ENCODE results near the gene LPCAT1. TPM values are rescaled to one million over a fixed set of nuclear protein-coding genes. Genes with fewer than 3 reads are reported as not detected.

Gene LPCAT1
- total and polyA plus RNA-seq, 3 donors from 2014 or later: 21.1 to 27.1 (median 23.9) TPM

- Histone ChIP-seq H3K36me3 (ENCODE audit: low read depth, missing control alignments) (no peaks in the 10 kb centered on the region), H3K27ac (no peak overlapping the region)
Observed at GRCh38 chr5:1481266-1481958, 42.3 kb downstream of the LPCAT1 start.

GRCh38 chr5:1480806-1481205 lies 43.0 kb downstream of the LPCAT1 start:
- DNase-seq: no peak
- H3K36me3 ChIP-seq (ENCODE audit: low read depth, missing control alignments): no peaks in the 10 kb centered on the region
- H3K27me3 ChIP-seq: no peaks in the 10 kb centered on the region
- H3K9me3 ChIP-seq: no peaks in the 10 kb centered on the region
- no peak overlapping the region for H3K4me3 ChIP-seq
- TF ChIP-seq CTCF (IDR thresholded peaks at IDR 0.05): no peak
- TF ChIP-seq POLR2A (IDR thresholded peaks at IDR 0.05): no peak
- intact Hi-C loops (cut with DNase I; ENCODE audit: low total_unique reads): no loop called here
- no peak overlapping the region for H3K27ac ChIP-seq
- 87 to 90% methylated on average over 8 to 12 of the region's 12 CpGs for WGBS, 2 donors
- no peaks in the 10 kb centered on the region for H3K4me1 ChIP-seq

More at GRCh38 chr5:1481266-1481958, 42.3 kb downstream of the LPCAT1 start:
- Histone ChIP-seq H3K9me3 (no peaks in the 10 kb centered on the region), H3K27me3 (no peaks in the 10 kb centered on the region), H3K4me3 (no peak overlapping the region), H3K4me1 (no peaks in the 10 kb centered on the region)
- WGBS, 2 donors: 88 to 92% methylated on average over 18 to 26 of the region's 26 CpGs
- TF ChIP-seq POLR2A (IDR thresholded peaks at IDR 0.05) (no peak), CTCF (IDR thresholded peaks at IDR 0.05) (no peak)
- DNase-seq: no peak
- intact Hi-C loops (cut with DNase I; ENCODE audit: low total_unique reads): no loop called here

- no peak overlapping the region for H3K4me3 ChIP-seq
- no peaks in the 10 kb centered on the region for H3K36me3 ChIP-seq (ENCODE audit: low read depth, missing control alignments)
- H3K9me3 ChIP-seq: no peaks in the 10 kb centered on the region
- no peak overlapping the region for H3K27ac ChIP-seq
- WGBS, 2 donors: 75 to 76% methylated on average over 12 to 14 of the region's 14 CpGs
- intact Hi-C loops (cut with DNase I; ENCODE audit: low total_unique reads): no loop called here
- TF ChIP-seq POLR2A (IDR thresholded peaks at IDR 0.05) (no peak), CTCF (IDR thresholded peaks at IDR 0.05) (no peak)
- H3K27me3 ChIP-seq: no peaks in the 10 kb centered on the region
- H3K4me1 ChIP-seq: no peaks in the 10 kb centered on the region
- no peak for DNase-seq
Observed at GRCh38 chr5:1480217-1480616, 43.5 kb downstream of the LPCAT1 start.

- H3K27me3 ChIP-seq: no peaks in the 10 kb centered on the region
- WGBS, 2 donors: 62 to 63% methylated on average over 21 of the region's 21 CpGs
- H3K36me3 ChIP-seq (ENCODE audit: low read depth, missing control alignments): no peaks in the 10 kb centered on the region
- TF ChIP-seq CTCF (IDR thresholded peaks at IDR 0.05) (peak; percentile 16 to 59 (median 31)), POLR2A (IDR thresholded peaks at IDR 0.05) (no peak)
- H3K27ac ChIP-seq: no peak overlapping the region
- intact Hi-C loops (cut with DNase I; ENCODE audit: low total_unique reads): no loop called here
- H3K4me3 ChIP-seq: no peak overlapping the region
- H3K9me3 ChIP-seq: no peaks in the 10 kb centered on the region
- no peaks in the 10 kb centered on the region for H3K4me1 ChIP-seq
- DNase-seq: peak; percentile 41
Observed at GRCh38 chr5:1479581-1480188, 44.1 kb downstream of the LPCAT1 start.

Measured in testis (tissue), 3 donors.